OCI-LY1 (cell line): Measurements from ENCODE around the gene LRP8.

Experiments
- H2AFZ ChIP-seq: fragments of 200-600 bp; sonication (generic), shearing (Covaris generic); 2 replicates; pipeline ENCODE4 v1.6.0; 2014; ENCODE audit warnings: antibody characterized with exemption, mild to moderate bottlenecking, low read length
- H3F3A ChIP-seq: fragments of 200-600 bp; sonication (generic), shearing (Covaris generic); 2 replicates; pipeline ENCODE4 v1.6.0; 2014; ENCODE audit warnings: mild to moderate bottlenecking, antibody characterized with exemption, low read length, moderate library complexity; ENCODE audit not compliant: insufficient read depth
- H3K27ac ChIP-seq: fragments of 200-600 bp; sonication (generic); 2 replicates; pipeline ENCODE4 v1.5.1; 2014; ENCODE audit warnings: low read length, mixed run types, mild to moderate bottlenecking, low read depth; ENCODE audit not compliant: poor library complexity, severe bottlenecking
- H3K27me3 ChIP-seq: fragments of 200-600 bp; sonication (generic); 2 replicates; pipeline ENCODE4 v1.6.0; 2014; ENCODE audit warnings: antibody characterized with exemption, mild to moderate bottlenecking, low read length, moderate library complexity; ENCODE audit not compliant: insufficient read depth
- H3K36me3 ChIP-seq: fragments of 200-600 bp; sonication (generic); 2 replicates; pipeline ENCODE4 v1.6.1; 2014; ENCODE audit warnings: mild to moderate bottlenecking, antibody characterized with exemption, low read length, moderate library complexity, mixed read lengths; ENCODE audit not compliant: insufficient read depth
- H3K4me1 ChIP-seq: fragments of 200-600 bp; sonication (generic); 2 replicates; pipeline ENCODE4 v1.5.1; 2014; ENCODE audit warnings: mild to moderate bottlenecking, low read length, moderate library complexity; ENCODE audit not compliant: insufficient read depth, severe bottlenecking
- H3K4me2 ChIP-seq: fragments of 200-600 bp; sonication (generic), shearing (Covaris generic); 2 replicates; pipeline ENCODE4 v1.6.1; 2014; ENCODE audit warnings: low read length
- H3K4me3 ChIP-seq: fragments of 200-600 bp; sonication (generic); 2 replicates; pipeline ENCODE4 v1.5.1; 2014; ENCODE audit warnings: low read length, low read depth, mild to moderate bottlenecking, mixed read lengths; ENCODE audit not compliant: poor library complexity, severe bottlenecking
- H3K79me2 ChIP-seq: fragments of 200-600 bp; shearing (Covaris generic); 2 replicates; pipeline ENCODE4 v1.6.1; 2016; ENCODE audit warnings: mixed run types, low read length, mixed read lengths; ENCODE audit not compliant: insufficient read depth
- H3K9ac ChIP-seq: fragments of 200-600 bp; sonication (generic), shearing (Covaris generic); 2 replicates; pipeline ENCODE4 v1.6.1; 2014; ENCODE audit warnings: mild to moderate bottlenecking, low read length, mixed read lengths
- H3K9me2 ChIP-seq: fragments of 200-600 bp; sonication (generic), shearing (Covaris generic); 2 replicates; pipeline ENCODE4 v1.6.1; 2014; ENCODE audit warnings: low read depth, mild to moderate bottlenecking, low read length, mixed read lengths
- H3K9me3 ChIP-seq: fragments of 200-600 bp; shearing (Covaris generic); 2 replicates; pipeline ENCODE4 v1.6.1; 2014; ENCODE audit warnings: low read length, mixed read lengths
- H4K20me1 ChIP-seq: fragments of 200-600 bp; sonication (generic), shearing (Covaris generic); 2 replicates; pipeline ENCODE4 v1.6.0; 2016; ENCODE audit warnings: mild to moderate bottlenecking, low read length; ENCODE audit not compliant: insufficient read depth
- CTCF ChIP-seq: fragments of 200-600 bp; sonication (generic), shearing (Covaris generic); IDR thresholded peaks from 2 replicates; pipeline ENCODE4 v1.5.1; 2017; ENCODE audit warnings: mild to moderate bottlenecking, antibody characterized with exemption, low read length, moderate library complexity, mixed read lengths
- EZH2 ChIP-seq: fragments of 200-600 bp; sonication (generic), shearing (Covaris generic); IDR thresholded peaks from 2 replicates; pipeline ENCODE4 v1.8.0; 2017; ENCODE audit warnings: borderline replicate concordance, mixed run types, mild to moderate bottlenecking, antibody characterized with exemption, low read length, moderate library complexity, mixed read lengths

The LRP8 gene

GRCh38 chr1:53316766-53317581 is 10.9 kb downstream of the LRP8 start:
- Histone ChIP-seq H3F3A (no peaks in the 10 kb centered on the region), H3K4me3 (no peak overlapping the region), H3K4me1 (peaks cover 3% of the 10 kb centered on the region), H4K20me1 (no peaks in the 10 kb centered on the region), H3K9me3 (no peaks in the 10 kb centered on the region), H3K27me3 (no peaks in the 10 kb centered on the region), H2AFZ (no peak overlapping the region), H3K9ac (no peak overlapping the region), H3K36me3 (peaks cover 92% of the 10 kb centered on the region), H3K9me2 (no peaks in the 10 kb centered on the region), H3K4me2 (no peak overlapping the region), H3K79me2 (no peaks in the 10 kb centered on the region; the same call in 1 of the 2 replicates), H3K27ac (no peak overlapping the region)
- TF ChIP-seq CTCF (no peak), EZH2 (no peak)

GRCh38 chr1:53316424-53316765 is 11.5 kb downstream of the LRP8 start:
- H3F3A ChIP-seq: no peaks in the 10 kb centered on the region
- H3K9me2 ChIP-seq: no peaks in the 10 kb centered on the region
- TF ChIP-seq EZH2 (no peak), CTCF (no peak)
- no peak overlapping the region for H2AFZ ChIP-seq
- no peaks in the 10 kb centered on the region for H3K9me3 ChIP-seq
- H3K9ac ChIP-seq: no peak overlapping the region
- H3K4me3 ChIP-seq: no peak overlapping the region
- H3K79me2 ChIP-seq: no peaks in the 10 kb centered on the region; the same call in 1 of the 2 replicates
- H3K36me3 ChIP-seq: peaks cover 92% of the 10 kb centered on the region
- H3K4me2 ChIP-seq: no peak overlapping the region
- peaks cover 3% of the 10 kb centered on the region for H3K4me1 ChIP-seq
- no peak overlapping the region for H3K27ac ChIP-seq
- H3K27me3 ChIP-seq: no peaks in the 10 kb centered on the region
- no peaks in the 10 kb centered on the region for H4K20me1 ChIP-seq

GRCh38 chr1:53315456-53316423 is 12.1 kb downstream of the LRP8 start:
- Histone ChIP-seq H3K4me3 (no peak overlapping the region), H2AFZ (no peak overlapping the region), H3K9me3 (no peaks in the 10 kb centered on the region), H4K20me1 (no peaks in the 10 kb centered on the region), H3K27ac (no peak overlapping the region), H3K9ac (no peak overlapping the region), H3F3A (no peaks in the 10 kb centered on the region), H3K4me1 (peaks cover 3% of the 10 kb centered on the region), H3K9me2 (no peaks in the 10 kb centered on the region), H3K4me2 (no peak overlapping the region), H3K36me3 (peaks cover 92% of the 10 kb centered on the region), H3K27me3 (no peaks in the 10 kb centered on the region), H3K79me2 (no peaks in the 10 kb centered on the region; the same call in 1 of the 2 replicates)
- no peak for TF ChIP-seq EZH2
- no peak for TF ChIP-seq CTCF
